Measurements from ENCODE around the gene CYP4F2.

DNA sequence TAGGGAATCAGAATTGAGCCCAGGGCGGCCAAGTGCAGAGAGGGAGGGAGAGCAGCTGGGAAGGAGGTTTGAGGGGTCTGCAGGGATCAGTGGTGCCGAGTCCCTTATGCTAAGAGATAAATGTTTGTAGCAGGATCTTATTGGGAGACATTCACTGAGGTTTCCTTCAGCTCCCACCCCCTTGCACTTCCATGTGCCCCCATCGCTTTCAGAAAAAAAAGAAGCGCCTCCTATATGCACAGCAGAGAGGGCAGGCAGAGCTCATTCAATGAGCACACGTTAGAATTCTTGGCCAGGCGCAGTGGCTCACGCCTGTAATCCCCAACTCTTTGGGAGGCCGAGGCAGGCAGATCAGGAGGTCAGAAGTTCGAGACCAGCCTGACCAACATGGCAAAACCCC lies 28.0 kb downstream of the CYP4F2 start:
- TF ChIP-seq CTCF (IDR thresholded peaks at IDR 0.05 in 8 of 11, conservative IDR thresholded peaks at IDR 0.05 in 3 of 11) (no peak), POLR2A (IDR thresholded peaks at IDR 0.05) (no peak)
